Kasumi-1 (cell line): ENCODE measurements around the gene ARHGAP10.

Experiments
- DNase-seq, 2 experiments: peaks; one replicate each; lab custom pipeline; 2025; lab: John Stamatoyannopoulos, UW

ARHGAP10 gene

GRCh38 chr4:147770831-147771230, 38.9 kb downstream of the ARHGAP10 start:
- no peak for DNase-seq

- DNase-seq: no peak
These were observed 40.2 kb downstream of the ARHGAP10 start for GRCh38 chr4:147772056-147772455.

- DNase-seq: no peak
These were observed 40.6 kb downstream of the ARHGAP10 start for GRCh38 chr4:147772459-147772969.

DNA sequence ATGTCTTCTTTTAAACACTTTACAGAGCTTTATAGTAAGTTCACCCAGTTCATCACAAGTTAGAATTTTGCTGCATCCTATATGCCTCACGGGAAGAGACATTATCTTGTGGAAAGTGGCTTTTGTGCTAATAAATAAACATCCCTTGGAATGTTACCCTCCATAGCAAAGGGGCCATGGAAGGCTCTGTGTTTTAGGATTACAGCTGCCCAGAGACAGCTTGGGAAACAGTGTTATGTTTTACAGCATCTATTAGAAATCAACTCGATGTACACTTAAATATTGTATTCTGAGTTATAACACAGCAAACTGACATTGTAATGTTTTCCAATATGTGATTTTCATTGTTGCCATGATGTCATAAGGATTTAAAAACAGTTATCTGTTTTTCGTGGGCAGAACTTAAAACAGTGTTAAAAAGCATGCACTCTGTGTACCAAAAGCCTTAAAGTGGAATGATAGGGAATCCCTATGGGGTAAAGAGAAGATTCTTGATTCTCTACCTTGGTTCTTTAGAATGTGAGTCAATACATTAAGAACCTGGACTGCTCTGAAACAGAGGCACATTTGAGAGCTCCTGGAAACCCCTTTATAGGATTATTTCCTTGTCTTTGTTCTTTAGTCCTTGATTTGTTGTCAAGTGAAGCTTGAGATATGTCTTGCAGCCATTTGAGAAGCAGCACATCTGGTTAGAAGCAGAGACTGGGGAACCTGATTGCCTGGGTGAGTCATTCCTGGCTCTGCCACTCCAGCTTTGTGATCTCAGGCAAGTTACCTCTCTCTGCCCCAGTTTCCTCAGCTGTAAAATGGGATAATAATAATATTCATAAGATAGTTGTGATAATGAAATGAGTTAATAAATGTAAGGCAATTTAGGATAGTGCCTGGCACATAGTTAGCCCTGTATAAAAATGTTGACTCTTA, 41.6 kb downstream of the ARHGAP10 start:
- DNase-seq: no peak

- DNase-seq: no peak
These were observed 44.8 kb downstream of the ARHGAP10 start for GRCh38 chr4:147776716-147777115.

- DNase-seq: no peak
These were observed 45.7 kb downstream of the ARHGAP10 start for GRCh38 chr4:147777456-147778091.

- no peak for DNase-seq
These were observed 47.1 kb downstream of the ARHGAP10 start for GRCh38 chr4:147778942-147779341.

GRCh38 chr4:147779451-147779850, 47.6 kb downstream of the ARHGAP10 start:
- DNase-seq: peak; percentile 57 to 66

GRCh38 chr4:147780137-147780777, 48.4 kb downstream of the ARHGAP10 start:
- DNase-seq: peak; percentile 76 to 81

- no peak for DNase-seq
These were observed 50.3 kb downstream of the ARHGAP10 start for GRCh38 chr4:147782087-147782781.

- no peak for DNase-seq
These were observed 53.2 kb downstream of the ARHGAP10 start for GRCh38 chr4:147785129-147785528.

DNA sequence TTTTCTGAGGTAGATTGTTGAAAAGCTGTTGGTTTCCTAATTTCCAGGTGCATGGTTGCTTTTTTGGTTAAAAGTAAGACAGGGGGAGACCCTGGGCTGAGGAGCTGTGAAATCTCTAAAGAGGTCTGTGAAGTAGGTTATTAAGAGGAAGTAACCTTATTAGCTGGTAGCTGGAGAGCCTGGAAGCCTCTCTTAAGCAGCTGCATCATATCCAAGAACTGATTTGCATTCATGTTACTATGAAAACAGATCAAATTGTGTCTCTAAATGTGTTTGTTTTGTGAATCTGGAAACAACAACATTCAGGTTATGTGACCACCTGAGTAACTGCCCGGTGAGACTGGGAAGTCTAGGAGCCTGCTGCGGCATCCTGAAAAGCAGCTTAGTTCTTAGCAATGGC, 54.1 kb downstream of the ARHGAP10 start:
- peak; percentile 50 to 54 for DNase-seq

GRCh38 chr4:147786531-147786930, 54.6 kb downstream of the ARHGAP10 start:
- DNase-seq: no peak

DNA sequence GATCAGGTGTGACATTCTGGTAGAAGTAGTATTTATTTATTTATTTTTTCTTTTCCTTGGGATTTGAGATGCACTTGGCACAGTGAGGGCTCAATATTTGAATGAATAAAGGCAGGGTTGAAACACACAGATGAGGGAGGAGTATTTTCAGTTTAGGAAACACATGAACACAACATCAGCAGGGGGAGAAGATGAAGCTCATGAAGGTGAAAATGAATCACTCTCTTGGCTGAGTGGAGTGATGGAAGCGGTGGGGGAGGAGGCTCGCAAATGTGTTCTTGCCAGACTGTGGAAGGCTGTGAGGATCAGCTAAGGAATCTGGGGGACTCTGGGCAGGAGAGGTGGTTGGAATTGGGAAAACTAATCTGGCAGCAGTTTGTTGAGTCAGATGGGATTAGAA, 55.3 kb downstream of the ARHGAP10 start:
- no peak for DNase-seq

- DNase-seq: no peak
These were observed 56.9 kb downstream of the ARHGAP10 start for GRCh38 chr4:147788791-147789190.

DNA sequence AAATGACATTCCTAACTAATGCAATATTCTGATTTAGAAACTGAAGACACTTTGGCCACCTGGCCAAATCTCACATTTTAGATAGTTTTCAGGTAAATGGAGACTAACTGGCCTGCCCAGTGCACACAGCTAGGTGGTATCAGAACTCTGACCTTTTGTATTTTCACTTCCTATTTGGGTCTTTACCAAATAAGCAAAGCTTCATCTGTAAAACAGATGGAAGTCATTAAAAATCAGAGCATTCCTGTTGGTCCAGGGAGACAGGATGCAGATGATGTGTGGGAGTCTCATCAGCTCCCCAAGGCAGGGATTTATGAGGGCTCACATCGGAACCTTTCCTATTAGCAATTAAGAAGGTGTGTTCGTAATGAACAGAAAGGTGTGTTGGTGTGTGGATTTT, 57.7 kb downstream of the ARHGAP10 start:
- DNase-seq: no peak

GRCh38 chr4:147790412-147790811, 58.5 kb downstream of the ARHGAP10 start:
- no peak for DNase-seq

DNA sequence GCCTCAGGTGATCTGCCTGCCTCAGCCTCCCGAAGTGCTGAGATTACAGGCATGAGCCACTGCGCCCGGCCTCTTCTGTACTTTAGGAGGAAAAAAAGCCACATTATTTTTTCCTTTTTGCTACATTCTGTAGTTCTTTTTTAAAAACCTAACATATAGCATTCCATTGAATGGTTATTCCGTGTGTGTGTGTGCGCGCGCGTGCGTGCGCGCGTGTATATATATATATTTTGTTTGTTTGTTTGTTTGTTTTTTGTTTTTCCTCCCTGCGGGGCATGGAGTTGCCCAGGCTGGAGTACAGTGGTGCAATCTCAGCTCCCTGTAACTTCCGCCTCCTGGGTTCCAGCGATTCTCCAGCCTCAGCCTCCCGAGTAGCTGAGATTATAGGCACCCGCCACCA, 59.5 kb downstream of the ARHGAP10 start:
- DNase-seq: no peak

DNA sequence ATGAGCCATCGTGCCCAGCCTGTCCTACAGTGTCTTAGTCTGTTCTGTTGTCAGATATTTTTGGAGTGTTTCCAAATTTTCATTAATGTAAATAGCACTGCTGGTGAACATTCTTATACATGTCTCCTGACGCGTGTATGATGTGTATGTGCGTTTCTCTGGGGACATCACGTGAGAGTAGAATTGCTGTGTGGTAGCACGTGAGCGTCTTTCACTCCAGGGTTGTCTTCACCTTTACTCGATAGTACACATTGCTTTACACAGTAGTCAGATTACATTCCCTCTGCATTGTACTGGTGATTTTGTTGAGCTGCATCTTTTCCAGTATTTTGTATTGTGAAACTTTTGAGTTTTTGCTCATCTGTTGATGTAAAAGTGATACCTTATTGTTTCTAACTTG, 60.0 kb downstream of the ARHGAP10 start:
- no peak for DNase-seq

- DNase-seq: no peak
These were observed 61.9 kb downstream of the ARHGAP10 start for GRCh38 chr4:147793569-147794313.

DNA sequence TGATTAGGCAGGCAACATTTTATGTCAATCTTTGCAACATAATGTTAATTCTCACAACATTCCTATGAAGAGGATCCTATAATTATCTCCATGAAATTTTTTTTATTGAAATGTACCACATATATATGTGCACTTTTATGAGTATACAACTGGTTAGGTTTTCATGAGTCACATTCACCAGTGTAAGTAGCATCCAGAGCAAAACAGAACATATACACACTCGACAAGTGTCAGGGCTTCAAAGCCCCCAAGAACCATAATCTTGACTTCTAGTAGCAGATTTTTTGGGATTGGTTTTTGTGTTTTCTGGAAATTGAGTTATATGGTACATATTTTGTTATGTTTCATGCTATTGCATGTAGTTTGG, 62.4 kb downstream of the ARHGAP10 start:
- DNase-seq: no peak
